NCI-H146 (cell line): ENCODE results near the gene HIF3A.
"Not testable (repeated sequence)": the region's sequence is repeated elsewhere in the genome, so short reads cannot be mapped to it uniquely, and the experiment has no call there.

ENCODE experiments used
- DNase-seq: peaks from one replicate; lab custom pipeline; 2025; lab: John Stamatoyannopoulos, UW

HIF3A gene

DNA sequence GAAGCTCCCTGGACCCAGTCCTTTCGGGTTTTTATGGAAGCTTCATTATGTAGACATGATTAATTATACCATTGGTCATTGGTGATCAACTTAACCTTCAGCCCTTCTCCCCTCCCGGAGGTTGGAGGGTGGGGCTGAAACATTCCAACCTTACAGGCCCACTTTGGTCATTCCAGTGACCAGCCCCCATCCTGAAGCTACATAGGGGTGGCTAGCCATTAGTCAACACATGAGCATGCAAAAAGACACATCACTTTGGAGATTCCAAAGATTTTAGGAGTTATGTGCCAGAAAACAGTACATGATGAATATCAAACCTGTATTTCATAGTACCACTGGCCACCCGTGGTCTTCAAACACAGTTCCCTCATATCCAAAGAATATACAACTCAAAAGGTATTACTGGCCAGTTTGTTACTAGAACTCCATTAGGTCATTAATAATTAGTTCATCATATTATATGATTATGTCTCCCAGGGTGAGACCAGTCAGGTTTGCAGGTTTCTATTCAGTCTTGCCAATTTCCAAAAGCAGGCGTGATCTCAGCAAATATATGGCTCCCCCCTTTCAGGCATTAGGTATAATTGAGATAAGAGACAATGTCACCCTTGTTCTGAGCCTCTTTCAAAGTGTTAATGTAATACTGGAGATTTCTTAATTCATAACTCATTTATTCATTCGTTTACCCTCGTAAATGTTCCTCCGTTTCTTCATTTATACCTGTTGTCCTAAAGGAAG is 61.2 kb downstream of the HIF3A start:
- DNase-seq, result no peak

DNA sequence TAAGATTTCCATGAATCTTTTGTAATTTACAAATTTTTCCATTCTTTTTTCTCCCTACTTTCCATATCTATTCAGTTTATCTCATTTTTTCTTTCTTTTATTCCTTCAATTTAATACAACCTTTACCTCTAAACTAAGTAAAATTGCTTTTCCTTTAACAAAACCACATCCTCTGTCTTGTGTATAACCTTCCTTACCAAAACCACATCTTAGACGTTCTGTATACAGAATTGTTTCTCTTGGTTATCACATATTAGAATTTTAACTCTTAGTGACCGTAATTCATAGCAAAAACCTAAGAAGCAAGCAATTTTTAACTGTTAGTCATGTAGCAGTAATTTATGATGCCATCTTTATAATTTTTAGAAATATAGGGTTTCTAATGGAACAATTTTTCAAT is 65.1 kb downstream of the HIF3A start:
- DNase-seq, result no peak

DNA sequence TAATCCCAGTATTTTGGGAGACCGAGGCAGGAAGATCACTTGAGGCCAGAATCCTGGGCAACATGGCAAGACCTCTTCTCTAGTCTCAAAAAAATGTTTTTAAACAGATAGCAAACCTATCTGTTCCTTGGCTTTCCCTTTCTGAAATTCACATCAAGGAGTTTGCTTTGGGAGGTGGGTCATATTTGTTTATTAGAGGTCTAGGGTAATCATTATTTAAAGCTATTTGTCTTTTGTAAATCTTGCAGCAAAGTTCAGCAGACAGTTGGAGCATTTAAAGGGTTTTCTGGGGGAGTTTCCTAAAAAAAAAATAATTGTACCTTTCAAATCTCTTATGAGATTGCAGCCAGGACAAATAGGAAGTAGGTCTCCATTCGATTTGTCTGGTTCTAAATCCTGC is 67.5 kb downstream of the HIF3A start:
- DNase-seq, result no peak

DNA sequence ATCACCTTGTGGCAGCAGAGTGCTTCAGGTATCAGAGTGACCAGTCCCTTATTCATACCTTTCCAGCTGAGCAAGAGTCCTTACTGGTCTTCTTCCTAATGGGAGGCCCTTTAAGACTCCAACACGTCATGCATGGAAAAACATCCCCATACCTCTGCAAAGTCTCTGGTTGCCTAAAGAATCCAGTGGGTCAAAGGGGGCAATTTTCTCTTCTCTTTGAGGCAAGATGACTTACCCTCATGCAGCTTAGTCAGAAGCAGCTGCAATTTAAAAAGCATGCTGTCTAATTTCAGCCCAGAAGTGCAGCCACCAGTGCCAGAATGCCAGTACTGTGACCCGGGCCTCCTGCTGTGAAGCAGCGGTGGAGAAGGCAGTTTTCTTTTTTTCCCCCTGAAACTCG is 68.7 kb downstream of the HIF3A start:
- DNase-seq, result no peak

DNA sequence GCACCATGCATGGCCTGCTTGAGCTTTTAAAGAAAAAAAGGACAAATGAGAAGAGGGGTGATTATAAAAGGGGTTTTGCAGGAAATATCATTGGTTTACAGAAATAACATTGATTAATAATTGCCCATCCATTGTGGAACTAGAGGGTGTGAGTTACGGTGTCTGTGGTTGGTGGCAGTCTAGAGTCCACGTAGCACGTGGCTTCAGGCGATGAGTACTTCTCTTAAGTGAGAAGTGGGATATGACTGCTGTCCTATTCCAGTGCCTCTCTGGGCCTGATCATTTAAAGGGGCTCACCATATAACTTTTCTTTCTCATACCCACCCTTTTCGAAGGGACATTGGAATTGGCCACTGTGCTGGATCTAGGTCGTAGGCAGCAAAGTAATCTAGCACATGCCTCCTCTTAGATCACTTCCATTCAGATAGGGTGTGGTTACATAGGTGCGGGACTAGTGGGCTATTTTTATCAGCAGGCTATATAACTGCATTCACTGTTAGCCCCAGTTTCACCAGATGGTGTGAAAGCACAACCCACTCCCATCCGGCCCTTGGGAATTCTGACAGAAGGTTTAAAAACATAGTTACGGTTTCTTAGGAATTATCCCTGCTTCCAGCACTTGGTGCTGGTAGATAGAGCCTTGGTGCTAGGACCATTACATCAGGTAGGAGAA is 69.9 kb downstream of the HIF3A start:
- no peak for DNase-seq

DNA sequence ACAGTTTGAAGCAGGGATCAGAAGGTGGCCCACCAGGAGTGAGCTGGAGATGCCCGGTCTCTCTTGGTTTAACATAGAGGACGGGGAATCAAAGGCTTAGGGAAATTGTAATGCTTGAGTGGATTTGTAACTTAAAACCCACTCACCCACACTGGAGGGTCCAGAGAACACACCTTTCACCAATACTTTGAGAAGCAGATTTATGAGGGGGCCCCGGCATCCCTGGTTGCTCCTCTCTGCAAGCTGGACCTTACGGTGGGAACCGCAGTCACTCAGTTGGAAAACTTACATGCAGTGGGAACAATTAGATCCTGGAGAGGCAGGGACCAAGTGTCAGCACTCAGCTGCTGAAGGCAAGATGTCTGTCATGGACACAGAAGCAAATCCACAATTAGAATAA is 70.6 kb downstream of the HIF3A start:
- no peak for DNase-seq

DNA sequence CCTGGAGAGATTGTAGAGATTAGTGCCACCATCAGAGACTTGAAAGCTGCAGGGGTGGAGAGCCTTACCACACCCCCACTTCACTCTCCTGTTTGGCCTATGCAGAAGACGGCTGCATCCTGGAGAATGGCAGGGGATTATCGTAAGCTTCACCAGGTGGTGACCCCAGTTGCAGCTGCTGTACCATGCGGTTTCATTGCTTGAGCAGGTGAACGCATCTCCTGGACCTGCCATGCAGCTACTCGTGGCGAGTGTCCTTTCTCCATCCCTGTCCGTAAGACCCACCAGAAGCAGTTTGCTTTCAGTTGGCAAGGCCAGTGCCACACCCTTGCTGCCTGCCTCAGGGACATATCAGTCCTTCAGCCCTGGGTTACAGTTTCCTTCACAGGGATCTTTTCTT is 71.3 kb downstream of the HIF3A start:
- no peak for DNase-seq

DNA sequence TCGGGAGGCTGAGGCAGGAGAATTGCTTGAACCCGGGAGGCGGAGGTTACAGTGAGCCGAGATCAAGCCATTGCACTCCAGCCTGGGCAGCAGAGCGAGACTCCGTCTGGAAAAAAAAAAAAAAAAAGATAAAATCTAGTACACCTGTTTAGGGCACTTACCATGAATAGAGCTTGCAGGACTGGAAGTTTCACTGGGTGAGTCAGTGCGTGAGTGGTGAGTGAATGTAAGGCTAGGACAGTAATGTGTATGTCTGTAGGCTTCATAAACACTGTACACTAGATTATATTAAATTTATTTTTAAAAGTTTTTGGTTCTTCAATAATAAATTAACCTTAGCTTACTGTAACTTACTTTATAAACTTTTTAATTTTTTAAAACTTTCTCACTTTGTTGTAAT is 73.0 kb downstream of the HIF3A start:
- DNase-seq, result no peak

DNA sequence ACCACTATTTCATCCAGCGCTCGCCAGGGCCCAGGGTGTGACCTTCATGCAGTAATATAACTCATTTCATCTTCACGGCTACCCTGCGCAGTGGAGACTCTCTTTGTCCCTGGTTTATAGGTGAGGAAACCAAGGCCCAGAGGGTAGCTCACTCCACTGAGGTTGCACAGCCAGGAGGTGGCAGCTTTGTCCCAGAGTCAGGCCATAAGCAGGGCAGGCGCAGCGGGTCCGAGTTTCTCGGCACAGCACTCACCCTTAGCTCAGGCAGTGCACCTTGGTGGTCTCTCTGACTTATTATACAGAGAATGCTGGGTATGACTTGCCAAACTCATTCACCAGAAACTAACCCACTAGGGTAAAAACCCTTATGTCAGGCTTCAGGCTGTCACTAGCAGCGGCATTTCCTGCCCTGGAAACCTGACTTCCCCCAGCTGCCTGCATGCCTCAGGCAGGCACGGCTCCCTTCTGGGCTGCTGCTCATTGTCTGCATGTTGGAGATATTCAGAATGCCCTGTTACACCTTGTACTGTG is 74.6 kb downstream of the HIF3A start:
- DNase-seq, result no peak

DNA sequence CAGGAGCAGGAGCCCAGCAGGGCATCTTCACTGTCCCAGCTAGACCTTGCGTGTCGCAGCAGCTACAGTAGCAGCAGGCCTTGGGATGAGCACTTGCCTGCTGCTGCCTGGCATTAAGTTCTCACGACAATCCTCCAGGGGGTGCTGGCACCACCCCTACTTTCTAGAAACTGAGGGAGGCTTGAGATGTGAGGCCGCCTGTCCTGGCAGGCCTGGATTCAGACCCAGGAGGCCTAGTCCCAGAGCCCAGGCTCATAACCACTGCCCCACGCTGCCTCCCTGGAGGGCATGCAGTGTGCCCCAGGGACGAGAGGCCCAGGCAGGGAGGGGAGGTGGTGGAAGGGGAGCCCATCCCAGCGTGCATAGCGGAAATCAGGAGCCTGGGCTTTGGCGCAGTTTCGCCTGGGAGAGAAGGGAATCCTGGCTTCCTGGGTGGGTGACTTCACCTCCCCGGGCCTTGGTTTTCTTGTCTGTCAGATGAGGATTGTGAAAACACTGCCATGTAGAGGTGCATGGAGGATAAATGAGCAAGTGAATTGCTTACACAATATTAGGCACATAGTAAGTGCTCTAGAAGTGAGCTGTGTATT is 76.2 kb downstream of the HIF3A start:
- DNase-seq, result no peak

DNA sequence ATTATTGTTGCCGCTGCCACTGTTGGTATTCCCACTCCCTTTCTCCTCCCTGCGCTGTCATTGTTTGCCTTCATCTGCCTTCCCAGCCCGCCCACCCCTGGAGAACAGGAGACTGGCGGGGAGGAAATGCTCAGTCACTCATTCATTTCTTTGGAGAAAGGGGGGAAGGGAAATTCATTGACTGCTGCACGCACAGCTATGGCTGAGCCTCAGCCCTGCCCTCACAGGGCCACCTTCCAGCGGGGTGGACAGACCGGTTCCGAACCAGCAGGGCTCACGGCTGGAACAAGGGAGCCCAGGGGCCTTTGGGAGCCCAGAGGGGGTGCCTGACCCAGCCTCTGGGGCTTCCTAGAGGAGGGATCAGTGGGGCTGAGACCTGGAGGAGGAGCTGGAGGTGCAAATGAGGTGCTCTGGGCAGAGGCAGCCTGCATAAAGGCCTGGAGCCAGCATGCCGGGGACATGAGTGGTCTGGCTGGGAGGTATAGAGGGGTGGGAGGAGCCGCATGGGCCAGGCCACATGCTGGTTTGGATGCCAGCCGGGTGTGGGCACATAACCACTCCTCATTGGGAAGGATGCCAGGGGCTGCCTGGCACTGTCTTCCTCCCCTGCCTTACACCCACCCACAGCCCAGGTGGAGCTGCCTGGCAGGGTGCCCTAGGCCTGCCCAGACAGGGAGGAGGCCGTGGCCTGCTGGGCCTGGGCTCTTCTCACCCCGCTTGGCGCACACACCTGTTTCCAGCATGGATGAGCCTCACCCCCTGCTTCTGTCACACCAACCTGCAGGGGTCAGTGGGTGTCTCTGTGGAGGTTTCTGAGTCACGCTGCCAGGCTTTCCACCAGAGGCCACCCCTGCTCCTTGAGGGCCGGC is 76.9 kb downstream of the HIF3A start:
- peak; percentile 64 for DNase-seq

DNA sequence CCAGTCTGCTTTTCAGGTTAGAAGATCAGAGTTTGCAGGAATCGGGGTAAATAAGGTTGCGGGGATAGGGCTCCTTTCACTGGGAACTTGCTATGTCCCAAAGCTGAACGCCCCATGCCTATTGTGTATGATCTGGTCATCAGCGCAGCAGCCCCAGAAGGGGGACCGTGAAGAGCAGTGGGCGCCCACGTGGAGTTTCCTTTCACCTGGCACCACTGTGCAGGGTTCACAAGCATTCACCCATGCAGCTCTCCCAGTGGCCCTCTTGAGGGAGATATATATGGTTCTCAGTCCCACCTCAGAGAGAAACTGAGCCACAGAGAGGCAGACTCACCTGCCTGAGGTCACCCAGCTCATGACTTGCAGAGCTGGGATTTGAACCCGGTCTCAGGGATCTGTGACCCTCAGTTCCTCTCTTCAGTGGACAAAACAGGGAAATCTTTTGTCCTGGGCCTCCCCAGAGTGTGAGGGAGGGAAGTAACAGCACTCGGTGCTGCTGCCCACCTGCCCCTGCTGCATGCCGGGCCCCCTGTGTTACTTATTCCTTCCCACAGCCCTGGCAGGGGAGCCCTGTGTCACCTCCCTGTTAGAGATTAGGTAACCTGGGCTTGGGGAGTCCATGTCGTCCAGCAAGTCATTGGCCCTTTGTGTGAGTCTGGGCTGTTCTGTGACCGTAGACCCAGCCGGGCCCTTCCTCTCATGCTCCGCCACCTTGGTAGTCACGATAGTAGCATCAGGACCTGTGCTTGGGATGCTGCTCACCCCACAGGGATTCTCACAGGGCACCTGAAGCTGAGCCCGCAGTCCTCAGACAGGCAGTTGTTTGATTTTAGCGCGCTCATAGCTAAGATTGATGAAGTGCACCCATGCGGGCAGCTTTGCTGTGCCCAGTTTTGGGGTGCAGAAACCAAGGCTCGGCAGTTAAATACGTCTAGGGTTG is 78.0 kb downstream of the HIF3A start:
- DNase-seq, result no peak

DNA sequence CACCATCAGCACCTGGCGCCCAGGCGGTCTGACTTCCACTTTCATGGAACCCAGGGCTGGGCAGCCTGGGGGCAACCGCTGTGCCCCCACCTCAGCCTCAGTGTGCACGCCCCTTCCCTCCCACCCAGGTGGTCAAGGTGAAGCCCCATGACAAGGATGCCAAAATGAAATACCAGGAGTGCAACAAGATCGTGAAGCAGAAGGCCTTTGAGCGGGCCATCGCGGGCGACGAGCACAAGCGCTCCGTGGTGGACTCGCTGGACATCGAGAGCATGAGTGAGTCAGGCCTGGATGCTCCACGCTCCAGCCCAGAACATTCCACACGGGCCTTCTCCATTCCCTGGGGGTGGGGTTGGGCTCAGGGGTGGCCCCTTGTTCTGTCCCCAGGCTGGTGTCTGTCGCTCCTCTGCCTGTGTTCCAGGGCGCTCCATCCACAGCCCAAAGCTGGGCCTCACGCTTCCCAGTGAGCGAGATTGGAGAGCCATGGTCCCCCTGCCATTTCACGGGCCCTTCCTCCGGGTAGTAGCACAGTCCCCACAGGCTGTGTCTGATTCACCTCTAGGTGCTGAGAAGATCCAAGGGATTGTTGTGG is 78.7 kb downstream of the HIF3A start:
- DNase-seq, result not testable (repeated sequence)

DNA sequence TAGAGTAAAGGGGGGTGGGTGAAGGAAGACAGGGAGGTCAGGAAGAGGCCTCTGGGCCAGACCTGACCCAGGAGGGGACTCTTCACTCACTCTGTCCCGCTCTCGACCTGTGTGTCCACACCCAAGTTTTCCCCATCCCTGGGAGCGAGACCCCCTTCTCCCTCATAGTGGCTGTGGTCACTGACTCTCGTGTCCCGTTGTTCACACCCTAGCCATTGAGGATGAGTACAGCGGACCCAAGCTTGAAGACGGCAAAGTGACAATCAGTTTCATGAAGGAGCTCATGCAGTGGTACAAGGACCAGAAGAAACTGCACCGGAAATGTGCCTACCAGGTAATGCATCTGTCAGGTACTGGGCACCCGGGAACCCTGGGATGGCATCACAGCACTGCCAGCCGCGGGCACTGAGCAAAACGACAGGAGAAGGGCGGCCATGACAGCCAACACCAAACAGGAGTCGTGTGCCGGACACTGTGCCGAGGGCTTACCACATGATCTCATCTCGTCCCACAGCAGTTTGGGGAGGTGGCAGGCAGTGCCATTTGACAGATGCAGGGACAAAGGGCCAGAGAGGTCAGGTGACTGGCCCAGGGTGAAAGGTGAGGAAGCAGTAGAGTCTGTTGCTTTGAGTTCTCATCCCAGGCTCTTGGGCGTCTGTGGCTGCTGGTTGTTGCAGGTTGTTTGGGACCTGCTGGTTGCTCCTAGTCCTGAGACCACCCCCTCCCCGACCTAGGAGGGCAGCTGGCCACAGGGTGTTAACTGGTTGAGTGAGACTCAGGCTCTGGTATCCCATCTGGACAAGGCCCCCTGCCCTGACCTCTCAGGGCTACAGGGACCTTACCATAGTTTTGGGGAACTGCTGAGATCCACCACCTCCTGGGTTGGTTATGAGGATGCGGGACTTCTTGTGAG is 79.7 kb downstream of the HIF3A start:
- no peak for DNase-seq

DNA sequence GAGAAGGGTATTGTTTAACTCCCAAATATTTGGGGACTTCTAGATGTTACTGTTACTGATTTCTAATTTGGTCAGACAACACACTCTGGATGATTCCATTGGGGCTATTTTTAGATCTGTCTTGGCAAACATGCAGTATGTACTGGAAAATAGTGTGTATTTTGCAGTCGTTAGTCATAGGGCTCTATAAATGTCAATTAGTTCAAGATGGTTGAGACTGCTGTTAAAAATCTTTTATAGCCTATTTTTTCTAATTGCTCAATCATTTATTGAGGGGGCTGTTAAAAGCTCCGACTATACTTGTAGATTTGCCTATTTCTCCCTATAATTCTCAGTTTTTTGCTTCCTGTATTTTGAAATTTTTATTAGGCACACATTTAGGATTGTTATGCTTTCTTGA is 81.4 kb downstream of the HIF3A start:
- DNase-seq, result no peak

DNA sequence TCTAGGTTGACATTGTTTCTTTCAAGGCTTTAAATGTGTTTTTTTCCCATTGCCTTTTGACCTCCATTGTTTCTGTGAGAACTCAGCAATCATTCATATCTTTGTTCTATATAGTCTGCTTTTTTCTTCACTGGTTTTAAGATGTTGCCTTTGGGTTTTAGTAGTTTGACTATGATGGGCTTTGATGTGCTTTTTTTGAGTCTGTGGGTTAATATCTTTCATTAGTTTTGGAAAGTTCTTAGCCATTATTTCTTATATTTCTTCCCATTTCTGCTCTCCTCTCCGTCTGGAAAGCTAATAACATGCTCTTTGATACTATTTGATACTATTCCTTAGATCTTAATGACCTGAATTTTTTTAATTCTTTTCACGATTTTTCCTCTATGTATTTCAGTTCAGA is 83.8 kb downstream of the HIF3A start:
- DNase-seq, result no peak

DNA sequence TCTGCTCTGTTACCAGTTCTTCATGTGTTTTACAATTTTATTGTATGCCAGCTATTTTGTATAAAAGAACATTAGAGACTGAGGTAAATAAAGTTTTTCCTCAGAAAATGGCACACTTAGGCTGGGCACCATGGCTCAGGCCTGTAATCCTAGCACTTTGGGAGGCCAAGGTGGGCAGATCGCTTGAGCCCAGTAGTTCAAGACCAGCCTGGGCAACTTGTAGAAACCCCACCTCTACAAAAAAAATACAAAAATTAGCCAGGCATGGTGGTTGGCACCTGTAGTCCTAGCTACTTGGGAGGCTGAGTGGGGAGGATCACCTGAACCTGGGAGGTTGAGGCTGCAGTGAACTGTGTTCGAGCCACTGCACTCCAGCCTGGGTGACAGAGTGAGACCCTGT is 84.5 kb downstream of the HIF3A start:
- DNase-seq, result no peak

DNA sequence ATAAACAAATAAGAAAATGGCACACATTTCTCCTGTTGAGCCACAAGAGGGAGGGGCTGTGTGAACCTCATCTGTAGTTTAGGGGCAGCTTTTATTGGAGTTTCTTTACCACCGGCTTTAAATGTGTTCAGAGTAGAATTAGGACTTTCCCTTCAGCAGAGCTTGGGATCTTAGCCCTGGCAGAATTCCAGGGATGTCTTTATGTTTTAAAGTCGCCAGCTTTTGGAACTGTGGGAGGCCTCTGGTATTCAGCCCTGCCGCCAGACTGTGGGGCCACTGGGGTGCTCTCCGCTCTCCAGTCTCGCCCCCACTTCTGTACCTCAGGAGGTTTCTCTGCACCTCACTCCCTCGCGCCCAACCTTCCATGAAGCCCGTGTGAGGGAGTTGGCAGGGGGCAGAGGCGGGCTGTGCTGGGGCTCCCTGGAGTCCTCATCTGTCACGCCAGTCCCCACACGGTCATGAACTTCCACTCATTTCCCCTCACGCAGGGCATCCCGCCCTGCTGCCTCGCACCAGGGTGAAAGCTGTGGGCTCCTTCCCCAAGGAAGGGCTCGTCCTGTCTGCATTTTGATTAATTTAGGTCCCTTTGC is 85.0 kb downstream of the HIF3A start:
- no peak for DNase-seq

DNA sequence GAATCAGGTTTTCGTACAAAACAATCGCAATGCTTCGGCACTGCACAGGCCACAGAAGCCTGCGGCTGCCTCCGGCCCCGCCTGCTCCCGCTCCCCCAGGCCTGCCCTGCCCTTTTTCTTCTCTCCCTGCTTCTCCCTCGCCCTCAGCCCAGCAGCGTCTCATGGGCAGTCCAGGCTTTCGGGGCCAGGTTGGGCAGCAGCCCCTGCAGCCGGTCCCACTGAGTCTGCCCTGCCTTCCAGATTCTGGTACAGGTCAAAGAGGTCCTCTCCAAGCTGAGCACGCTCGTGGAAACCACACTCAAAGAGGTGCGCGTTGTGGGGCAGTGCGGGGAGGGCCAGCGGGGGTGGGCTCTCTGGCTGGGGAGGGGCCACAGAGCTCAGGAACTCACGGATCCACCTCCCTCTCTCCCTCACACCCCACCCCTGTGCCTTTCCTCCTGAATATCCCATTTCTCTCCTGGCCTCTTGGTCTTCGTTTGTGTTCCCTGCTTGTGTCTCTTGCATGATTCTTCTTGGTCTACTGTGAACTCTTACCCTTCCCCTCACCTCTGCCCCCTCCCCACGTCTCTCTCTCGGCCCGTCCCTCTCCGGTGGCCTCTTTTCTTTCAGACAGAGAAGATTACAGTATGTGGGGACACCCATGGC is 86.5 kb downstream of the HIF3A start:
- DNase-seq, result no peak
